K562 (cell line): Measurements from ENCODE around the gene ITGB6. TPM values are rescaled to one million over a fixed set of nuclear protein-coding genes. Genes with fewer than 3 reads are reported as not detected.

Experiments
- ATAC-seq: fragments of 200-7000 bp; cut with Tn5 transposase; 3 replicates; pipeline ENCODE4 v1.9.1; 2020; ENCODE audit warnings: moderate library complexity
- BruUV-seq: library from RNA; stranded (reverse); fragments of 400-500 nt; replicated peaks from 2 replicates; lab custom pipeline; 2021; lab: Mats Ljungman, UMichigan
- CTCF ChIA-PET: fragments of 300-600 bp; formaldehyde crosslinking; extraction: SDS; loops from one replicate; lab custom pipeline; 2021; ENCODE audit warnings: low intra/inter-chr PET ratio; lab: Yijun Ruan, JAX
- POLR2A ChIA-PET: fragments of 300-600, 350-650 bp; sonication (Branson Sonifier 250); formaldehyde crosslinking; extraction: SDS; loops from one replicate; lab custom pipeline; 2021; ENCODE audit warnings: antibody characterized with exemption, inconsistent platforms; lab: Yijun Ruan, JAX
- DNase-seq, 4 experiments: peaks; one replicate each; pipeline versions ENCODE4 v3.0.0 to v3.0.0-alpha.2; 2011 to 2018; ENCODE audit warnings: low spot score in 3 of 4, mixed read lengths in 3 of 4; ENCODE audit errors: extremely low read depth in 1 of 4
- FAIRE-seq: peaks from 2 replicates; lab custom pipeline; 2011; peaks lifted over from hg19 to GRCh38; lab: Jason Lieb, UNC
- H2AFZ ChIP-seq: 2 replicates; pipeline ENCODE4 v1.6.0; 2011; ENCODE audit warnings: low read depth, low read length, control low read depth, inconsistent platforms
- H3K27ac ChIP-seq: fragments of 200-600 bp; 3 replicates; pipeline ENCODE4 v1.8.0; 2011; ENCODE audit warnings: low read depth, mild to moderate bottlenecking, control low read depth, inconsistent platforms, low read length, moderate library complexity, mixed read lengths; ENCODE audit errors: extremely low read depth
- H3K27me3 ChIP-seq, 2 experiments: fragments of 300-600 bp in 1 of 2; 2 replicates in 1 of 2; 3 replicates in 1 of 2; pipeline versions ENCODE4 v1.6.0 to v1.8.0; 2011; ENCODE audit warnings: inconsistent platforms in 2 of 2, low read length in 2 of 2, mild to moderate bottlenecking in 1 of 2, mixed read lengths in 1 of 2, moderate library complexity in 1 of 2; ENCODE audit not compliant: control insufficient read depth in 2 of 2, insufficient read depth in 2 of 2
- H3K36me3 ChIP-seq: fragments of 300-600 bp; 3 replicates; pipeline ENCODE4 v1.8.0; 2011; ENCODE audit warnings: mild to moderate bottlenecking, low read length, inconsistent platforms; ENCODE audit not compliant: control insufficient read depth, insufficient read depth
- H3K4me1 ChIP-seq, 2 experiments: fragments of 200-600 bp in 1 of 2; replicated peaks in 1 of 2; 2 replicates in 1 of 2; 3 replicates in 1 of 2; pipeline versions ENCODE4 v1.5.1 to v1.8.0; 2011; ENCODE audit warnings: inconsistent platforms in 2 of 2, low read length in 2 of 2, mild to moderate bottlenecking in 1 of 2, mixed read lengths in 1 of 2, moderate library complexity in 1 of 2; ENCODE audit not compliant: control insufficient read depth in 2 of 2, insufficient read depth in 2 of 2
- H3K4me2 ChIP-seq: 2 replicates; pipeline ENCODE4 v1.6.1; 2011; ENCODE audit warnings: low read length, control low read depth, inconsistent platforms, mixed read lengths; ENCODE audit not compliant: insufficient read depth
- H3K4me3 ChIP-seq: fragments of 200-600 bp; sonication (generic), shearing (Covaris generic); 2 replicates; pipeline ENCODE4 v1.5.1; 2016; ENCODE audit warnings: control low read depth, inconsistent platforms
- H3K79me2 ChIP-seq: fragments of 200-600 bp; 3 replicates; pipeline ENCODE4 v1.8.0; 2011; ENCODE audit warnings: low read length, inconsistent platforms; ENCODE audit not compliant: control insufficient read depth, insufficient read depth
- H3K9ac ChIP-seq, 2 experiments: 2 replicates each; pipeline versions ENCODE4 v1.6.0 to v1.6.1; 2011; ENCODE audit warnings: low read depth in 2 of 2, low read length in 2 of 2, control low read depth in 1 of 2, inconsistent platforms in 1 of 2, mild to moderate bottlenecking in 1 of 2, mixed read lengths in 1 of 2; ENCODE audit not compliant: insufficient read depth in 1 of 2
- H3K9me1 ChIP-seq: one replicate; pipeline ENCODE4 v1.6.0; 2011; ENCODE audit warnings: inconsistent platforms, mild to moderate bottlenecking, low read length, moderate library complexity; ENCODE audit not compliant: control insufficient read depth, insufficient read depth
- H3K9me3 ChIP-seq: replicated peaks from 2 replicates; pipeline ENCODE4 v1.5.1; 2011; ENCODE audit warnings: low read depth, low read length, inconsistent platforms; ENCODE audit not compliant: control insufficient read depth, insufficient read depth
- H4K20me1 ChIP-seq: replicated peaks from 2 replicates; pipeline ENCODE4 v1.6.1; 2011; ENCODE audit warnings: low read length, inconsistent platforms, mixed read lengths; ENCODE audit not compliant: control insufficient read depth, insufficient read depth
- CREB3 ChIP-seq: fragments of 450-650 bp; conservative IDR thresholded peaks from 2 replicates; pipeline ENCODE4 v1.6.1; 2016; ENCODE audit warnings: missing genetic modification characterization, low read depth, mild to moderate bottlenecking, missing compliant biosample characterization, moderate library complexity
- EP400 ChIP-seq: fragments of 450-650 bp; IDR thresholded peaks from 2 replicates; pipeline ENCODE4 v1.6.1; 2017; ENCODE audit warnings: antibody characterized with exemption, mild to moderate bottlenecking, moderate library complexity
- ETS2 ChIP-seq: IDR thresholded peaks from 2 replicates; pipeline ENCODE4 v1.6.1; 2016; ENCODE audit warnings: borderline replicate concordance, missing genetic modification characterization, mild to moderate bottlenecking, moderate library complexity, missing compliant biosample characterization; ENCODE audit not compliant: poor library complexity, severe bottlenecking
- HMBOX1 ChIP-seq: sonication (generic); IDR thresholded peaks from 2 replicates; pipeline ENCODE4 v1.6.1; 2016
- ILK ChIP-seq: fragments of 450-650 bp; IDR thresholded peaks from 2 replicates; pipeline ENCODE4 v1.6.1; 2016; ENCODE audit warnings: missing genetic modification characterization, low read depth, mild to moderate bottlenecking, missing compliant biosample characterization, moderate library complexity, borderline replicate concordance
- KDM2B ChIP-seq: fragments of 250-450 bp; sonication (Bioruptor Pico); IDR thresholded peaks from 2 replicates; pipeline ENCODE4 v1.8.0; 2021; ENCODE audit warnings: mild to moderate bottlenecking, moderate library complexity
- RREB1 ChIP-seq: fragments of 250-450 bp; sonication (Bioruptor Pico); IDR thresholded peaks from 2 replicates; pipeline ENCODE4 v1.4.0; 2020
- SNRNP70 ChIP-seq: fragments of 200-400 bp; formaldehyde crosslinking; optimal IDR thresholded peaks from 2 replicates; pipeline ENCODE3; 2017; ENCODE audit warnings: low read depth, low read length
- WHSC1 ChIP-seq: IDR thresholded peaks from one replicate; pipeline ENCODE4 v1.6.1; 2012; ENCODE audit warnings: low read length, control low read depth, inconsistent platforms
- ZNF449 ChIP-seq: fragments of 250-450 bp; sonication (Bioruptor Pico); IDR thresholded peaks from 2 replicates; pipeline ENCODE4 v1.8.0; 2022; ENCODE audit warnings: moderate library complexity, mild to moderate bottlenecking, inconsistent platforms
- ZNF586 ChIP-seq: fragments of 450-650 bp; formaldehyde crosslinking; conservative IDR thresholded peaks from 2 replicates; pipeline ENCODE4 v1.4.0; 2020; ENCODE audit warnings: mild to moderate bottlenecking, moderate library complexity
- WGBS: fragments of 100-300 bp; shearing (Covaris generic); methylation state at CpG from one replicate; pipeline ENCODE4 v1.1.6; 2016; ENCODE audit warnings: low coverage, mixed read lengths; ENCODE audit not compliant: insufficient coverage; ENCODE audit errors: missing lambda C conversion rate; 5-methylcytosine and 5-hydroxymethylcytosine counted together
- in situ Hi-C: fragments of 300-500 bp; cut with MboI; formaldehyde crosslinking; loops from 4 replicates; pipeline ENCODE4 v1.15.0; 2018; ENCODE audit warnings: inconsistent platforms, mixed read lengths
- intact Hi-C: fragments of 100-400 bp; cut with micrococcal nuclease; formaldehyde crosslinking; loops from 2 replicates; pipeline ENCODE4 v1.14.2; 2022
- polyA plus RNA-seq, 8 experiments: library from polyadenylated mRNA; depleted of rRNA in 4 of 8; stranded (reverse) in 5 of 8; unstranded in 3 of 8; fragments of >200 nt; fragmentation: Nextera tagmentation in 2 of 8; fragmentation: Illumina TruSeq in 1 of 8; extraction: Ambion mirVana in 2 of 8; extraction: Trizol in 1 of 8; gene quantifications; 2 replicates each; pipeline versions ENCODE4 v1.2.1 to v1.2.3, GENCODE V29; 2011 to 2014; ENCODE audit warnings: inconsistent platforms in 1 of 8, missing spikeins in 1 of 8
- total RNA-seq, 7 experiments: library from RNA; depleted of rRNA in 6 of 7; stranded (reverse); fragments of >200 nt in 6 of 7; fragmentation: Illumina TruSeq in 2 of 7; extraction: Trizol in 2 of 7; gene quantifications; 2 replicates each; pipeline versions ENCODE4 v1.2.1 to v1.2.3, GENCODE V29; 2011 to 2021; ENCODE audit warnings: low replicate concordance in 1 of 7

ITGB6 gene
- total and polyA plus RNA-seq, 9 of the 15 experiments (the other 6 are each of a cell fraction or from before 2014, with no cell fraction given) = 0.18 TPM; not detected in 8

GRCh38 chr2:160109939-160110673, 90.0 kb downstream of the ITGB6 start:
- peak; percentile 50 to 64 (median 61) for DNase-seq
- no peak overlapping the region for H3K4me3 ChIP-seq
- H2AFZ ChIP-seq = no peak overlapping the region
- POLR2A ChIA-PET = no interaction called here
- no peaks in the 10 kb centered on the region for H3K4me1 ChIP-seq
- no peaks in the 10 kb centered on the region for H3K79me2 ChIP-seq
- BruUV-seq = no TSS peak
- no peaks in the 10 kb centered on the region for H3K36me3 ChIP-seq
- H3K27me3 ChIP-seq = no peaks in the 10 kb centered on the region
- intact Hi-C loops (loop anchor here (1.0 to 10.0 kb wide), 3 partner anchors 100 to 1165 kb away; no protein-coding TSS in a partner anchor), in situ Hi-C loops (no loop called here)
- H3K9me1 ChIP-seq = no peaks in the 10 kb centered on the region
- CTCF ChIA-PET = interaction anchor here (0.6 to 0.8 kb wide), 4 partner anchors 99 to 886 kb away, joined by 3 read pairs; no protein-coding TSS in a partner anchor
- peak; percentile 78 for FAIRE-seq
- WGBS = under 1% methylated on average over 8 of the region's 8 CpGs
- peak; percentile 95 for ATAC-seq
- H3K9ac ChIP-seq = no peak overlapping the region
- no peak overlapping the region for H3K27ac ChIP-seq
- no peaks in the 10 kb centered on the region for H4K20me1 ChIP-seq
- H3K9me3 ChIP-seq = no peaks in the 10 kb centered on the region
- no peak overlapping the region for H3K4me2 ChIP-seq
- TF ChIP-seq CREB3 (tag) (no peak), ETS2 (tag) (no peak), RREB1 (CRISPR knock-in tag) (no peak), KDM2B (CRISPR knock-in tag) (no peak), ZNF449 (CRISPR knock-in tag) (no peak), EP400 (no peak), WHSC1 (no peak), ILK (tag) (no peak), HMBOX1 (no peak), ZNF586 (no peak), SNRNP70 (no peak)
